ENCODE measurements around the gene XPR1. TPM values are rescaled to one million over a fixed set of nuclear protein-coding genes. Genes with fewer than 3 reads are reported as not detected.

Gene XPR1
- total and polyA plus RNA-seq, 10 of the 15 experiments (the other 5 are each of a cell fraction or from before 2014, with no cell fraction given): 1.1 to 33.9 (median 11.3) TPM

GRCh38 chr1:180636138-180636537 is 4.3 kb downstream of the XPR1 start:
- no peak overlapping the region for H2AFZ ChIP-seq (ENCODE audit: control insufficient read depth, low read depth, low read length)
- no peaks in the 10 kb centered on the region for H3K36me3 ChIP-seq (ENCODE audit: control insufficient read depth in 2 of 2, insufficient read depth in 2 of 2, low read length in 1 of 2)
- in situ Hi-C loops (cut with MboI): loop anchor here (25.0 kb wide), 1 partner anchor 526 kb away; no protein-coding TSS in a partner anchor
- H3K9me3 ChIP-seq (replicated peaks; ENCODE audit: control insufficient read depth, insufficient read depth, low read length): no peaks in the 10 kb centered on the region
- no peak overlapping the region for H3K4me3 ChIP-seq
- H3K27me3 ChIP-seq (replicated peaks in 1 of 2; ENCODE audit: control insufficient read depth in 2 of 2, insufficient read depth in 2 of 2, low read length in 1 of 2): no peaks in the 10 kb centered on the region
- WGBS (ENCODE audit: insufficient coverage, insufficient replicate concordance, low lambda C conversion rate, missing lambda C conversion rate): 75% methylated on average over 5 of the region's 5 CpGs
- ChIA-PET RAD21 (ENCODE audit: unreplicated experiment) (interaction anchor here (0.8 to 2.0 kb wide), 7 partner anchors 28 to 284 kb away, joined by 3 to 24 read pairs (median 5); no protein-coding TSS in a partner anchor), POLR2A (interaction anchor here (2.0 kb wide), 1 partner anchor 10 kb away, joined by 4 read pairs; no protein-coding TSS in a partner anchor), CTCF (interaction anchor here (0.7 to 4.8 kb wide), 12 partner anchors 11 to 530 kb away, joined by 3 to 110 read pairs (median 4); no protein-coding TSS in a partner anchor), SMC1A (ENCODE audit: uncharacterized antibody, unreplicated experiment) (interaction anchor here (1.2 to 4.7 kb wide), 9 partner anchors 10 to 229 kb away, joined by 4 to 54 read pairs (median 6); no protein-coding TSS in a partner anchor)
- H3K79me2 ChIP-seq (ENCODE audit: control insufficient read depth, insufficient read depth, low read length): peaks cover 9% of the 10 kb centered on the region
- H3K4me1 ChIP-seq (ENCODE audit: control insufficient read depth, insufficient read depth, low read length): peaks cover 4% of the 10 kb centered on the region
- no TSS peak for BruUV-seq (replicated peaks)
- H3K27ac ChIP-seq (ENCODE audit: control insufficient read depth, insufficient read depth): no peak overlapping the region
- FAIRE-seq (no peak), ATAC-seq (no peak), DNase-seq (ENCODE audit: low read depth, low spot score) (no peak)
- H4K20me1 ChIP-seq (ENCODE audit: control insufficient read depth, insufficient read depth): no peaks in the 10 kb centered on the region
- no peak overlapping the region for H3K4me2 ChIP-seq (ENCODE audit: control insufficient read depth, insufficient read depth)
- intact Hi-C loops (cut with micrococcal nuclease; ENCODE audit: unreplicated experiment): loop anchor here (10.0 kb wide), 1 partner anchor 509 kb away; no protein-coding TSS in a partner anchor
- no peak overlapping the region for H3K9ac ChIP-seq (ENCODE audit: control insufficient read depth, insufficient read depth, low read length)
- TF ChIP-seq RUNX3 (IDR thresholded peaks at IDR 0.05; ENCODE audit: low read length): no peak
- TF ChIP-seq RAD21 (IDR thresholded peaks at IDR 0.05; ENCODE audit: insufficient read depth, low read depth, low read length): peak; percentile 37; the same call in 1 of the 2 replicates
- no peak for TF ChIP-seq CBX3 (IDR thresholded peaks at IDR 0.05; ENCODE audit: borderline replicate concordance, low read depth)
- no peak for TF ChIP-seq EED (IDR thresholded peaks at IDR 0.05; ENCODE audit: low read depth)
- no peak for TF ChIP-seq MEF2A (IDR thresholded peaks at IDR 0.05; ENCODE audit: insufficient read depth, low read depth, low read length)
- no peak for TF ChIP-seq ZBTB40 (IDR thresholded peaks at IDR 0.05; ENCODE audit: borderline replicate concordance)
- TF ChIP-seq RB1 (IDR thresholded peaks at IDR 0.05; ENCODE audit: borderline replicate concordance): no peak
- TF ChIP-seq CTCF (IDR thresholded peaks at IDR 0.05 in 2 of 3, conservative IDR thresholded peaks at IDR 0.05 in 1 of 3; ENCODE audit: control insufficient read depth in 2 of 3, extremely low read depth in 1 of 3, insufficient read depth in 1 of 3, low read depth in 3 of 3, low read length in 3 of 3): peak in 1 of 3 experiments; percentile 13; a peak in 1 of 6 replicates
- TF ChIP-seq CEBPB (IDR thresholded peaks at IDR 0.05; ENCODE audit: borderline replicate concordance in 1 of 2, low read depth in 2 of 2, low read length in 2 of 2): no peak
- TF ChIP-seq EGR1 (IDR thresholded peaks at IDR 0.05; ENCODE audit: borderline replicate concordance in 1 of 2, low read depth in 2 of 2, low read length in 2 of 2): no peak
- TF ChIP-seq, protein P1, sequence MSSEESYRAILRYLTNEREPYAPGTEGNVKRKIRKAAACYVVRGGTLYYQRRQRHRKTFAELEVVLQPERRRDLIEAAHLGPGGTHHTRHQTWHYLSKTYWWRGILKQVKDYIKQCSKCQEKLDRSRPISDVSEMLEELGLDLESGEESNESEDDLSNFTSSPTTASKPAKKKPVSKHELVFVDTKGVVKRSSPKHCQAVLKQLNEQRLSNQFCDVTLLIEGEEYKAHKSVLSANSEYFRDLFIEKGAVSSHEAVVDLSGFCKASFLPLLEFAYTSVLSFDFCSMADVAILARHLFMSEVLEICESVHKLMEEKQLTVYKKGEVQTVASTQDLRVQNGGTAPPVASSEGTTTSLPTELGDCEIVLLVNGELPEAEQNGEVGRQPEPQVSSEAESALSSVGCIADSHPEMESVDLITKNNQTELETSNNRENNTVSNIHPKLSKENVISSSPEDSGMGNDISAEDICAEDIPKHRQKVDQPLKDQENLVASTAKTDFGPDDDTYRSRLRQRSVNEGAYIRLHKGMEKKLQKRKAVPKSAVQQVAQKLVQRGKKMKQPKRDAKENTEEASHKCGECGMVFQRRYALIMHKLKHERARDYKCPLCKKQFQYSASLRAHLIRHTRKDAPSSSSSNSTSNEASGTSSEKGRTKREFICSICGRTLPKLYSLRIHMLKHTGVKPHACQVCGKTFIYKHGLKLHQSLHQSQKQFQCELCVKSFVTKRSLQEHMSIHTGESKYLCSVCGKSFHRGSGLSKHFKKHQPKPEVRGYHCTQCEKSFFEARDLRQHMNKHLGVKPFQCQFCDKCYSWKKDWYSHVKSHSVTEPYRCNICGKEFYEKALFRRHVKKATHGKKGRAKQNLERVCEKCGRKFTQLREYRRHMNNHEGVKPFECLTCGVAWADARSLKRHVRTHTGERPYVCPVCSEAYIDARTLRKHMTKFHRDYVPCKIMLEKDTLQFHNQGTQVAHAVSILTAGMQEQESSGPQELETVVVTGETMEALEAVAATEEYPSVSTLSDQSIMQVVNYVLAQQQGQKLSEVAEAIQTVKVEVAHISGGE (CRISPR knock-in tag; IDR thresholded peaks at IDR 0.05): no peak
- no peak for TF ChIP-seq NFXL1 (IDR thresholded peaks at IDR 0.05; ENCODE audit: borderline replicate concordance)
- no peak for TF ChIP-seq TBL1XR1 (IDR thresholded peaks at IDR 0.05; ENCODE audit: low read depth, low read length)
